ENCODE results near the gene SRP68.
A peak's percentile ranks its signal among the peaks of the same experiment; 100 is the strongest.

The SRP68 gene

GRCh38 chr17:76007850-76008165 lies 64.5 kb downstream of the SRP68 start:
- Histone ChIP-seq H3K27me3 (ENCODE audit: insufficient read depth, poor library complexity, severe bottlenecking) (no peaks in the 10 kb centered on the region), H3K4me3 (ENCODE audit: severe bottlenecking) (no peak overlapping the region), H3K36me3 (ENCODE audit: low read depth) (peaks cover 8% of the 10 kb centered on the region; the same call in 1 of the 2 replicates), H3K4me1 (ENCODE audit: insufficient read depth, poor library complexity, severe bottlenecking) (no peaks in the 10 kb centered on the region), H3K27ac (ENCODE audit: poor library complexity, severe bottlenecking) (no peak overlapping the region), H3K9me3 (ENCODE audit: severe bottlenecking) (no peaks in the 10 kb centered on the region)
- no peak for DNase-seq (ENCODE audit: low spot score)
- no peak for TF ChIP-seq CTCF (IDR thresholded peaks at IDR 0.05; ENCODE audit: poor library complexity, severe bottlenecking)
- no peak for ATAC-seq (ENCODE audit: low read depth)

GRCh38 chr17:76007131-76007849 lies 65.0 kb downstream of the SRP68 start:
- no peak overlapping the region for H3K4me3 ChIP-seq (ENCODE audit: severe bottlenecking)
- H3K4me1 ChIP-seq (ENCODE audit: insufficient read depth, poor library complexity, severe bottlenecking), result no peaks in the 10 kb centered on the region
- peak; percentile 71 for DNase-seq (ENCODE audit: low spot score)
- no peaks in the 10 kb centered on the region for H3K27me3 ChIP-seq (ENCODE audit: insufficient read depth, poor library complexity, severe bottlenecking)
- ATAC-seq (ENCODE audit: low read depth), result no peak
- no peak overlapping the region for H3K27ac ChIP-seq (ENCODE audit: poor library complexity, severe bottlenecking)
- peaks cover 8% of the 10 kb centered on the region; the same call in 1 of the 2 replicates for H3K36me3 ChIP-seq (ENCODE audit: low read depth)
- TF ChIP-seq CTCF (IDR thresholded peaks at IDR 0.05; ENCODE audit: poor library complexity, severe bottlenecking), result no peak
- H3K9me3 ChIP-seq (ENCODE audit: severe bottlenecking), result no peaks in the 10 kb centered on the region

- Histone ChIP-seq H3K27me3 (ENCODE audit: insufficient read depth, poor library complexity, severe bottlenecking) (no peaks in the 10 kb centered on the region), H3K9me3 (ENCODE audit: severe bottlenecking) (no peaks in the 10 kb centered on the region), H3K4me3 (ENCODE audit: severe bottlenecking) (no peak overlapping the region), H3K27ac (ENCODE audit: poor library complexity, severe bottlenecking) (no peak overlapping the region), H3K36me3 (ENCODE audit: low read depth) (peaks cover 8% of the 10 kb centered on the region; the same call in 1 of the 2 replicates), H3K4me1 (ENCODE audit: insufficient read depth, poor library complexity, severe bottlenecking) (no peaks in the 10 kb centered on the region)
- peak; percentile 78 for DNase-seq (ENCODE audit: low spot score)
- peak; percentile 65 for ATAC-seq (ENCODE audit: low read depth)
- TF ChIP-seq CTCF (IDR thresholded peaks at IDR 0.05; ENCODE audit: poor library complexity, severe bottlenecking), result peak; percentile 81
Measured at GRCh38 chr17:76005263-76006149, 66.8 kb downstream of the SRP68 start.

DNA sequence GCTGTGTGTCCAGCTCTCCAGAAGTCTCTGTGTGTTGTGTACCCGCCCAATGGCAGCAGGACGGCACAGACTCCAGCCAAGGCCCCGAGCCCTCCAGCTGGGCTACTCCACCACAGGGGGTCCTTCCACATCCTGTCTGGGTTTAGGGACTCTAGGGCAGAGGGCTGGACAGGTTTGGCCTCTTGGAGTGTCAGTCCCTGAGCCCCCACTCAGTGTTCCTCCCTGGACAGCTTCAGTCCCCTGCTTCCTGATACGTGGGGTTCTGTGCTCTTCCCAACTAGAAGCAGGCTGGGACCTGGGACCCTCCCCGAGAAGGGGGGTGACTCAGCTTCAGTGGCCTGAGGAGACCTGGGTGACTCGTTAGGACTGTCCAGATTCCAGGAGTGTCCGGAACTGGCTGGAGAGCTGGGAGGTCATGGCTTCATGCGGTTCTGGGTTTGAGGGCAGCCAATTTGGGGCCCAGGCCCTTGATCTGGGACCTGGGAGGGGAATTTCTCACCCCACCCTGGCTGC lies 67.5 kb downstream of the SRP68 start:
- peaks cover 8% of the 10 kb centered on the region; the same call in 1 of the 2 replicates for H3K36me3 ChIP-seq (ENCODE audit: low read depth)
- no peak overlapping the region for H3K4me3 ChIP-seq (ENCODE audit: severe bottlenecking)
- DNase-seq (ENCODE audit: low spot score) (no peak), ATAC-seq (ENCODE audit: low read depth) (no peak)
- no peaks in the 10 kb centered on the region for H3K9me3 ChIP-seq (ENCODE audit: severe bottlenecking)
- H3K27ac ChIP-seq (ENCODE audit: poor library complexity, severe bottlenecking), result no peak overlapping the region
- H3K4me1 ChIP-seq (ENCODE audit: insufficient read depth, poor library complexity, severe bottlenecking), result no peaks in the 10 kb centered on the region
- TF ChIP-seq CTCF (IDR thresholded peaks at IDR 0.05; ENCODE audit: poor library complexity, severe bottlenecking), result no peak
- no peaks in the 10 kb centered on the region for H3K27me3 ChIP-seq (ENCODE audit: insufficient read depth, poor library complexity, severe bottlenecking)

All from RWPE2 (cell line).